ENCODE measurements around the gene RNF31.
"Not testable (repeated sequence)": the region's sequence is repeated elsewhere in the genome, so short reads cannot be mapped to it uniquely, and the experiment has no call there.

Gene RNF31

GRCh38 chr14:24197056-24197450, 49.8 kb downstream of the RNF31 start (continued):
- TF ChIP-seq PATZ1 (CRISPR knock-in tag; IDR thresholded peaks at IDR 0.05; ENCODE audit: borderline replicate concordance) = no peak
- TF ChIP-seq ZNF565 (CRISPR knock-in tag; conservative IDR thresholded peaks at IDR 0.05; ENCODE audit: low read depth) = no peak
- TF ChIP-seq ISL1 (CRISPR knock-in tag; IDR thresholded peaks at IDR 0.05) = no peak
- no peak for TF ChIP-seq ZNF70 (CRISPR knock-in tag; IDR thresholded peaks at IDR 0.05)
- no peak for TF ChIP-seq POU6F1 (CRISPR knock-in tag; IDR thresholded peaks at IDR 0.05; ENCODE audit: borderline replicate concordance, low read depth)
- TF ChIP-seq CSDC2 (CRISPR knock-in tag; IDR thresholded peaks at IDR 0.05) = no peak
- TF ChIP-seq CSRNP3 (CRISPR knock-in tag; IDR thresholded peaks at IDR 0.05) = no peak
- no peak for TF ChIP-seq RARB (CRISPR knock-in tag; IDR thresholded peaks at IDR 0.05)

- ATAC-seq = no peak
- TF ChIP-seq OSR1 (CRISPR knock-in tag; IDR thresholded peaks at IDR 0.05) = no peak
- no peak for TF ChIP-seq ZFP30 (CRISPR knock-in tag; IDR thresholded peaks at IDR 0.05)
- no peak for TF ChIP-seq CSDC2 (CRISPR knock-in tag; IDR thresholded peaks at IDR 0.05)
- no peak for TF ChIP-seq SNAI2 (CRISPR knock-in tag; IDR thresholded peaks at IDR 0.05)
- no peak for TF ChIP-seq BACH2 (CRISPR knock-in tag; IDR thresholded peaks at IDR 0.05; ENCODE audit: borderline replicate concordance)
Measured at GRCh38 chr14:24198814-24199524, 51.7 kb downstream of the RNF31 start.

GRCh38 chr14:24202538-24202937, 55.2 kb downstream of the RNF31 start:
- ATAC-seq = not testable (repeated sequence)

- ATAC-seq = not testable (repeated sequence)
Measured at GRCh38 chr14:24203249-24203886, 56.1 kb downstream of the RNF31 start.

- no peak for TF ChIP-seq ZFP30 (CRISPR knock-in tag; IDR thresholded peaks at IDR 0.05)
- no peak for TF ChIP-seq BACH2 (CRISPR knock-in tag; IDR thresholded peaks at IDR 0.05; ENCODE audit: borderline replicate concordance)
- TF ChIP-seq POU6F1 (CRISPR knock-in tag; IDR thresholded peaks at IDR 0.05; ENCODE audit: borderline replicate concordance, low read depth) = no peak
- no peak for TF ChIP-seq TSHZ2 (CRISPR knock-in tag; IDR thresholded peaks at IDR 0.05)
- TF ChIP-seq CSRNP3 (CRISPR knock-in tag; IDR thresholded peaks at IDR 0.05) = no peak
- no peak for TF ChIP-seq ISL1 (CRISPR knock-in tag; IDR thresholded peaks at IDR 0.05)
- TF ChIP-seq ZC3H10 (CRISPR knock-in tag; IDR thresholded peaks at IDR 0.05) = no peak
- no peak for TF ChIP-seq OSR1 (CRISPR knock-in tag; IDR thresholded peaks at IDR 0.05)
- no peak for TF ChIP-seq CSDC2 (CRISPR knock-in tag; IDR thresholded peaks at IDR 0.05)
- TF ChIP-seq ZFP3 (CRISPR knock-in tag; IDR thresholded peaks at IDR 0.05) = no peak
- TF ChIP-seq PPARA (CRISPR knock-in tag; IDR thresholded peaks at IDR 0.05; ENCODE audit: borderline replicate concordance) = no peak
- ATAC-seq = no peak
Measured at GRCh38 chr14:24204163-24205146, 57.2 kb downstream of the RNF31 start.
